DOHH2 (cell line): ENCODE measurements around the gene BASP1.
"Not testable (repeated sequence)": the region's sequence is repeated elsewhere in the genome, so short reads cannot be mapped to it uniquely, and the experiment has no call there.

Experiments used
- H3F3A ChIP-seq: fragments of 200-600 bp; sonication (generic), shearing (Covaris generic); 2 replicates; pipeline ENCODE4 v1.6.0; 2016; ENCODE audit warnings: antibody characterized with exemption, mild to moderate bottlenecking; ENCODE audit not compliant: control insufficient read depth, insufficient read depth
- H3K27ac ChIP-seq: fragments of 200-600 bp; sonication (generic); 2 replicates; pipeline ENCODE4 v1.5.1; 2014; ENCODE audit warnings: low read depth, mild to moderate bottlenecking, low read length, moderate library complexity
- H3K27me3 ChIP-seq: fragments of 200-600 bp; sonication (generic); 2 replicates; pipeline ENCODE4 v1.6.1; 2014; ENCODE audit warnings: mild to moderate bottlenecking, low read length, mixed read lengths; ENCODE audit not compliant: control insufficient read depth
- H3K36me3 ChIP-seq: fragments of 200-600 bp; sonication (generic); 2 replicates; pipeline ENCODE4 v1.6.1; 2014; ENCODE audit warnings: mild to moderate bottlenecking, low read length, moderate library complexity, mixed read lengths; ENCODE audit not compliant: control insufficient read depth
- H3K4me1 ChIP-seq: fragments of 200-600 bp; sonication (generic); 2 replicates; pipeline ENCODE4 v1.6.1; 2014; ENCODE audit warnings: mild to moderate bottlenecking, low read length, mixed read lengths; ENCODE audit not compliant: control insufficient read depth
- H3K4me2 ChIP-seq: fragments of 200-600 bp; sonication (generic); 2 replicates; pipeline ENCODE4 v1.6.0; 2014; ENCODE audit warnings: mild to moderate bottlenecking, low read length, moderate library complexity
- H3K4me3 ChIP-seq: fragments of 200-600 bp; sonication (generic); 2 replicates; pipeline ENCODE4 v1.5.1; 2014; ENCODE audit warnings: mild to moderate bottlenecking, low read length, mixed read lengths
- H3K79me2 ChIP-seq: fragments of 200-600 bp; sonication (generic); 2 replicates; pipeline ENCODE4 v1.6.1; 2014; ENCODE audit warnings: mild to moderate bottlenecking, low read length, mixed read lengths; ENCODE audit not compliant: control insufficient read depth
- H3K9me2 ChIP-seq: fragments of 200-600 bp; sonication (generic); replicated peaks from 2 replicates; pipeline ENCODE4 v1.6.1; 2014; ENCODE audit warnings: mild to moderate bottlenecking, low read length, mixed read lengths; ENCODE audit not compliant: control insufficient read depth
- H3K9me3 ChIP-seq: fragments of 200-600 bp; sonication (generic); 2 replicates; pipeline ENCODE4 v1.6.1; 2014; ENCODE audit warnings: antibody characterized with exemption, low read length, mixed read lengths; ENCODE audit not compliant: control insufficient read depth, insufficient read depth
- H4K20me1 ChIP-seq: fragments of 200-600 bp; sonication (generic); 2 replicates; pipeline ENCODE4 v1.6.0; 2014; ENCODE audit warnings: low read depth, mild to moderate bottlenecking, antibody characterized with exemption, low read length, moderate library complexity; ENCODE audit not compliant: control insufficient read depth, insufficient read depth
- CTCF ChIP-seq: fragments of 200-600 bp; sonication (generic); IDR thresholded peaks from one replicate; pipeline ENCODE4 v1.5.1; 2014; ENCODE audit warnings: antibody characterized with exemption, mild to moderate bottlenecking, low read depth, low read length; ENCODE audit not compliant: poor library complexity, severe bottlenecking
- EZH2phosphoT487 ChIP-seq: fragments of 200-600 bp; sonication (generic); IDR thresholded peaks from 2 replicates; pipeline ENCODE4 v1.6.1; 2017; ENCODE audit warnings: borderline replicate concordance, mild to moderate bottlenecking, antibody characterized with exemption, low read length, moderate library complexity, mixed read lengths

The BASP1 gene

GRCh38 chr5:17249029-17249634, 31.7 kb downstream of the BASP1 start:
- H3F3A ChIP-seq = no peaks in the 10 kb centered on the region
- TF ChIP-seq EZH2phosphoT487 (no peak), CTCF (no peak)
- H3K27ac ChIP-seq = no peak overlapping the region
- H3K4me2 ChIP-seq = no peak overlapping the region
- H3K36me3 ChIP-seq = peaks cover 3% of the 10 kb centered on the region; the same call in 1 of the 2 replicates
- no peak overlapping the region for H3K4me3 ChIP-seq
- H3K4me1 ChIP-seq = peaks cover 10% of the 10 kb centered on the region
- peaks cover 67% of the 10 kb centered on the region for H3K79me2 ChIP-seq
- no peaks in the 10 kb centered on the region for H3K9me3 ChIP-seq
- no peaks in the 10 kb centered on the region for H3K27me3 ChIP-seq
- H3K9me2 ChIP-seq = no peaks in the 10 kb centered on the region
- H4K20me1 ChIP-seq = no peaks in the 10 kb centered on the region

- H3K9me2 ChIP-seq, H3K27me3 ChIP-seq, H4K20me1 ChIP-seq, H3K27ac ChIP-seq, H3K9me3 ChIP-seq, H3K4me3 ChIP-seq, H3K36me3 ChIP-seq, H3F3A ChIP-seq, H3K4me2 ChIP-seq: not testable (repeated sequence)
- Histone ChIP-seq H3K79me2 (peaks cover 70% of the 10 kb centered on the region), H3K4me1 (peaks cover 18% of the 10 kb centered on the region)
Observed at GRCh38 chr5:17249841-17250240, 32.4 kb downstream of the BASP1 start.

- H3K27me3 ChIP-seq = no peaks in the 10 kb centered on the region
- H3K36me3 ChIP-seq = peaks cover 20% of the 10 kb centered on the region
- peaks cover 3% of the 10 kb centered on the region for H3K9me3 ChIP-seq
- H3K9me2 ChIP-seq = no peaks in the 10 kb centered on the region
- no peak overlapping the region for H3K4me2 ChIP-seq
- no peaks in the 10 kb centered on the region for H4K20me1 ChIP-seq
- H3K79me2 ChIP-seq = peaks cover 62% of the 10 kb centered on the region
- H3K4me3 ChIP-seq = no peak overlapping the region
- H3K27ac ChIP-seq = no peak overlapping the region
- H3F3A ChIP-seq = no peaks in the 10 kb centered on the region
- no peak for TF ChIP-seq CTCF
- no peak for TF ChIP-seq EZH2phosphoT487
- H3K4me1 ChIP-seq = peaks cover 33% of the 10 kb centered on the region
Observed at GRCh38 chr5:17252543-17252942, 35.1 kb downstream of the BASP1 start.

- Histone ChIP-seq H3K9me3 (peaks cover 19% of the 10 kb centered on the region), H4K20me1 (no peaks in the 10 kb centered on the region), H3K4me3 (no peak overlapping the region), H3K9me2 (no peaks in the 10 kb centered on the region), H3K4me2 (peak overlapping the region; percentile 22), H3K4me1 (peaks cover 55% of the 10 kb centered on the region), H3K79me2 (peaks cover 55% of the 10 kb centered on the region), H3K27ac (no peak overlapping the region), H3K36me3 (peaks cover 34% of the 10 kb centered on the region), H3K27me3 (no peaks in the 10 kb centered on the region), H3F3A (no peaks in the 10 kb centered on the region)
- TF ChIP-seq EZH2phosphoT487 (no peak), CTCF (no peak)
Observed at GRCh38 chr5:17255471-17256021, 38.1 kb downstream of the BASP1 start.
